Gastrocnemius medialis (tissue), 4 donors: ENCODE measurements around the gene TMEM87B. TPM values are rescaled to one million over a fixed set of nuclear protein-coding genes. Genes with fewer than 3 reads are reported as not detected.

Source experiments
- ATAC-seq, 2 donors: fragments of 150-250 bp; one replicate each; pipeline ENCODE4 v1.9.1; 2016
- DNase-seq, 2 donors: peaks; one replicate each; pipeline ENCODE4 v3.0.0-alpha.2; 2019
- H3K27ac ChIP-seq, 4 donors: fragments of 200-600 bp; sonication (generic); 1 replicate in 1 of 4; 2 replicates in 3 of 4; pipeline ENCODE4 v1.5.1; 2016 to 2018; ENCODE audit warnings: mild to moderate bottlenecking in 2 of 4, moderate library complexity in 1 of 4
- H3K27me3 ChIP-seq, 3 donors: fragments of 200-600 bp; sonication (generic) in 2 of 3; 1 replicate in 1 of 3; 2 replicates in 2 of 3; pipeline versions ENCODE4 v1.5.1 to v1.6.0; 2016 to 2019; ENCODE audit warnings: mild to moderate bottlenecking in 1 of 3, moderate library complexity in 1 of 3
- H3K36me3 ChIP-seq, 2 donors: fragments of 200-600 bp; sonication (generic) in 1 of 2; one replicate each; pipeline ENCODE4 v1.5.1; 2017 to 2018
- H3K4me1 ChIP-seq, 2 donors: fragments of 200-600 bp; sonication (generic) in 1 of 2; one replicate each; pipeline ENCODE4 v1.5.1; 2016 to 2017; ENCODE audit warnings: mild to moderate bottlenecking in 2 of 2
- H3K4me3 ChIP-seq, 4 donors: fragments of 200-600 bp; sonication (generic) in 3 of 4; 1 replicate in 1 of 4; 2 replicates in 3 of 4; pipeline ENCODE4 v1.5.1; 2016 to 2019; ENCODE audit warnings: mild to moderate bottlenecking in 2 of 4
- H3K9me3 ChIP-seq, 3 donors: fragments of 200-600 bp; sonication (generic) in 2 of 3; 1 replicate in 1 of 3; 2 replicates in 2 of 3; pipeline ENCODE4 v1.5.1; 2016 to 2019
- POLR2A ChIP-seq, 2 donors: fragments of 450-650 bp; IDR thresholded peaks; one replicate each; pipeline ENCODE4 v1.6.1; 2017; ENCODE audit warnings: antibody characterized with exemption in 2 of 2, mild to moderate bottlenecking in 2 of 2, moderate library complexity in 2 of 2
- in situ Hi-C, 4 donors: fragments of 200-750 bp; cut with MboI; loops; one replicate each; pipeline versions ENCODE4 v1.15.0 to v1.8.0; 2017; ENCODE audit warnings: low sequenced_read_pairs in 4 of 4
- intact Hi-C: fragments of 100-400 bp; cut with DNase I; formaldehyde crosslinking; loops from one replicate; pipeline ENCODE4 v1.15.1; 2023; ENCODE audit warnings: low total_unique reads
- total RNA-seq, 4 donors: library from RNA; depleted of rRNA; stranded (reverse); fragments of >200 nt; gene quantifications; one replicate each; pipeline versions ENCODE4 v1.1.0 to v1.2.3, GENCODE V29; 2016
- TF ChIP-seq, protein P1 (sequence below), 5 experiments: fragments of 450-650 bp in 3 of 5; fragments of 200-600 bp in 2 of 5; sonication (generic) in 2 of 5; IDR thresholded peaks in 4 of 5; conservative IDR thresholded peaks in 1 of 5; 1 replicate in 4 of 5; 2 replicates in 1 of 5; pipeline ENCODE4 v1.5.1; 2016 to 2019; ENCODE audit warnings: antibody characterized with exemption in 5 of 5, mild to moderate bottlenecking in 3 of 5, moderate library complexity in 3 of 5

The TMEM87B gene
- total RNA-seq, 4 donors from 2014 or later, result 2.6 to 5.0 (median 3.1) TPM

DNA sequence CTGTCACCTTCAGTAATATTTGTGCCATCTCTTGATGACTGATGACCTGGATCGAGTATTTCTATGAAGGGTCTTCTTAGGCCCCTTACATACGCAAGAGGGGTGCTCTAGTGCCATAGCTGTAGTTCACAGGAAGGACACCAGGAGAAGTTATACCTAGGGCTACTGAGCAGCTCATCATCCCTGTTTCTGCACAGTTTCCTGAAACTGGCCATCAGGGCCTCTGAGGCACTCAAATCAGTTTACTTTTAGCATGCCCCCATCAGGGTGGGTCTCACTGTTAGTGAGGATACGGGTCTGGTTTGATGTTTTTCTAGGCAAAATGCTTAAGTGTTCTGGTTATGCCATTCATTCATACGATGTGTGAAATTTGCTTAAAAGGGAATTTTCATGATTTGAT, 63.1 kb downstream of the TMEM87B start:
- Histone ChIP-seq H3K27ac (no peak overlapping the region), H3K9me3 (no peaks in the 10 kb centered on the region), H3K4me1 (no peaks in the 10 kb centered on the region), H3K4me3 (no peak overlapping the region), H3K36me3 (peaks cover 0 to 4% of the 10 kb centered on the region in 2 donors), H3K27me3 (no peaks in the 10 kb centered on the region)
- intact Hi-C loops, result no loop called here
- no peak for DNase-seq
- no peak for TF ChIP-seq POLR2A (IDR thresholded peaks at IDR 0.05)
- TF ChIP-seq, protein P1, sequence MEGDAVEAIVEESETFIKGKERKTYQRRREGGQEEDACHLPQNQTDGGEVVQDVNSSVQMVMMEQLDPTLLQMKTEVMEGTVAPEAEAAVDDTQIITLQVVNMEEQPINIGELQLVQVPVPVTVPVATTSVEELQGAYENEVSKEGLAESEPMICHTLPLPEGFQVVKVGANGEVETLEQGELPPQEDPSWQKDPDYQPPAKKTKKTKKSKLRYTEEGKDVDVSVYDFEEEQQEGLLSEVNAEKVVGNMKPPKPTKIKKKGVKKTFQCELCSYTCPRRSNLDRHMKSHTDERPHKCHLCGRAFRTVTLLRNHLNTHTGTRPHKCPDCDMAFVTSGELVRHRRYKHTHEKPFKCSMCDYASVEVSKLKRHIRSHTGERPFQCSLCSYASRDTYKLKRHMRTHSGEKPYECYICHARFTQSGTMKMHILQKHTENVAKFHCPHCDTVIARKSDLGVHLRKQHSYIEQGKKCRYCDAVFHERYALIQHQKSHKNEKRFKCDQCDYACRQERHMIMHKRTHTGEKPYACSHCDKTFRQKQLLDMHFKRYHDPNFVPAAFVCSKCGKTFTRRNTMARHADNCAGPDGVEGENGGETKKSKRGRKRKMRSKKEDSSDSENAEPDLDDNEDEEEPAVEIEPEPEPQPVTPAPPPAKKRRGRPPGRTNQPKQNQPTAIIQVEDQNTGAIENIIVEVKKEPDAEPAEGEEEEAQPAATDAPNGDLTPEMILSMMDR (IDR thresholded peaks at IDR 0.05 in 4 of 5, conservative IDR thresholded peaks at IDR 0.05 in 1 of 5), result no peak
- in situ Hi-C loops, result no loop called here
- ATAC-seq, result no peak

DNA sequence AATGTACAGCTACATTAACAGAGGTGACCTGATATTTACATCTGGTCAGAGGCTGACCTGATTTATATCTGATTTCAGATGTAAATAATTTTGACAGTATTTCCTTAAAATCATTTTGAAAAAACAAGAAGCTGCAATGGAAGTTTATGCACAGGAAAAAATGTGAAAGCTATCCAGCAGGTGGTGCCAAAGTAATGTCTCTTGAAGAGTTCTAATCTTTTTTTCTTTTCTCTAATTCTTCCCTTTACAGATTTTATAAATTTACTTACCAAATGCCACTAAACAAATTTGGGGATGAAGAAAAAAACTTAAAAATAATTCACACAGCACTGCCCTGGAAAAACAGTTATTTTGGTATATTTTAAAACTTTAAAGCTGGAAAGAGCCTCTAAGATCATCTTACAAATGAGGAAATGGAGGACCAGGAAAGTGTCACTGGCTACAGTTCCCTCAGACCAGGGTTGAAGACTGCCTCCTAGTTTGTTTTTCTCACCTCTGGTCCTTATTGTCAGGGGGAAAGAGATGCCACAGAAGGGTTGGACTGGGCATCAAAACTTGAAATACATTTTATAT, 66.7 kb downstream of the TMEM87B start:
- Histone ChIP-seq H3K9me3 (no peaks in the 10 kb centered on the region), H3K4me1 (no peaks in the 10 kb centered on the region), H3K27me3 (no peaks in the 10 kb centered on the region), H3K36me3 (peaks cover 0 to 4% of the 10 kb centered on the region in 2 donors), H3K27ac (no peak overlapping the region), H3K4me3 (no peak overlapping the region)
- intact Hi-C loops (no loop called here), in situ Hi-C loops (no loop called here)
- DNase-seq, result no peak
- TF ChIP-seq, protein P1 (IDR thresholded peaks at IDR 0.05 in 4 of 5, conservative IDR thresholded peaks at IDR 0.05 in 1 of 5), result peak in 4 of 5 experiments; percentile 39 to 57 (median 53)
- no peak for TF ChIP-seq POLR2A (IDR thresholded peaks at IDR 0.05)
- no peak for ATAC-seq

DNA sequence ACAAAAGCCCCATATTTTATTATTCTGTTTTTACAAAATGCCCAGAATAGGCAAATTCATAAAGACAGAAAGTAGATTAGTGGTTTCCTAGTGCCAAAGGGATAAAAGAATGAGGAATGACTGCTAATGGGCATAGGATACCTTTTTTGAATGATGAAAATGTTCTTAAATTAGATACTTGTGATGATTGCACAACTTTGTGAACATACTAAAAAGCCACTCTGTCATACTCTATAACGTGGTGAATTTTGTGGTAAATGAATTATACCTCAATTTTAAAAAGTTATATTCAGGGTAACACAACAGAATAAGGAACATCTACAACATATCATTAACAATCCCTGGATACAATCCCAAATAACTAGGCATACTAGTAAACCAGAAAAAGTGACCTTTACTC, 74.0 kb downstream of the TMEM87B start:
- intact Hi-C loops (no loop called here), in situ Hi-C loops (no loop called here)
- H3K4me3 ChIP-seq, result no peak overlapping the region
- H3K27ac ChIP-seq, result no peak overlapping the region
- no peaks in the 10 kb centered on the region for H3K27me3 ChIP-seq
- no peaks in the 10 kb centered on the region for H3K9me3 ChIP-seq
- H3K36me3 ChIP-seq, result no peaks in the 10 kb centered on the region
- no peak for ATAC-seq
- H3K4me1 ChIP-seq, result no peaks in the 10 kb centered on the region
- TF ChIP-seq, protein P1 (IDR thresholded peaks at IDR 0.05 in 4 of 5, conservative IDR thresholded peaks at IDR 0.05 in 1 of 5), result no peak
- no peak for TF ChIP-seq POLR2A (IDR thresholded peaks at IDR 0.05)
- no peak for DNase-seq

DNA sequence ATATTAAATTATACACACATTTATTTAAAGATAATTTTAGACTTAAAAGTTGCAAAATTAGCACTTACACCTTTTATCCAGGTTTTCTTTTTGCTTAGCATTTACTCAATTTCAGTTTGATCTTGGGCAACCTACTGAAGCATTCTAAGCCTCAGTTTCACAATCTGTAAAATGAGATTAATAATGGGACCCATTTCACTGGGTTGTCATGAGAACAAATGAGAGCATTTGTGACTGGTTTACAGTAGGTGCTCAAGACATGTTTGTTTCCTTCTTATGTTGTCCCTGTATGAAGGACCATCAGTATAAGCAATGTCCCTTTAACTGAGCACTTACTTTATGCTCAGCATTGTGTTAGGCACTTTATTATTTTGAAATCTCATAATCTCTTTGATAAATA, 78.3 kb downstream of the TMEM87B start:
- in situ Hi-C loops (no loop called here), intact Hi-C loops (no loop called here)
- H3K9me3 ChIP-seq, result no peaks in the 10 kb centered on the region
- H3K4me1 ChIP-seq, result peaks cover 0 to 4% of the 10 kb centered on the region in 2 donors
- peaks cover 0 to 16% (median 0%) of the 10 kb centered on the region in 3 donors for H3K27me3 ChIP-seq
- DNase-seq (no peak), ATAC-seq (no peak)
- H3K36me3 ChIP-seq, result no peaks in the 10 kb centered on the region
- no peak overlapping the region for H3K4me3 ChIP-seq
- H3K27ac ChIP-seq, result no peak overlapping the region
- TF ChIP-seq, protein P1 (IDR thresholded peaks at IDR 0.05 in 4 of 5, conservative IDR thresholded peaks at IDR 0.05 in 1 of 5), result no peak

DNA sequence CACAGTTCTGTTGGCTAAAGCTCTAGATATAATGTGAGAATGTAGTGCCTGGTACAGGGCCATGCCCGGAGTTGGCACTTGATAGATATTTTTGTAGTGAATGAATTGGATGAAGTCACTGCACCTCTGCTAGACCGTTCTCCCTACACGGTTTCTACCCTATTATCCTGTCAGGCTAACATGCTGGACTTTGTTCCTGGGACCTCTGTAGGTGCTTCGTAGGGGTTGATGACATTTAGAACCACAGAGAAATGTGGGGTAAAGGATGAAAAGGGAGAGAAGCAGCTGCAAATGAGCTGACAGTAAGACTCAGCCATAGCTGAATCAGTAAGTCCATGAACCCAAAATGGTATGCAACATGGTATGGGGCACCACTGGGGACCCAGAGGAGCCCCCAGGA, 79.1 kb downstream of the TMEM87B start:
- Histone ChIP-seq H3K27me3 (peaks cover 0 to 16% (median 0%) of the 10 kb centered on the region in 3 donors), H3K4me3 (no peak overlapping the region), H3K36me3 (no peaks in the 10 kb centered on the region), H3K27ac (no peak overlapping the region), H3K4me1 (peaks cover 0 to 4% of the 10 kb centered on the region in 2 donors), H3K9me3 (no peaks in the 10 kb centered on the region)
- TF ChIP-seq, protein P1 (IDR thresholded peaks at IDR 0.05 in 4 of 5, conservative IDR thresholded peaks at IDR 0.05 in 1 of 5), result no peak
- no peak for TF ChIP-seq POLR2A (IDR thresholded peaks at IDR 0.05)
- intact Hi-C loops, result no loop called here
- DNase-seq, result no peak
- no peak for ATAC-seq
- in situ Hi-C loops, result no loop called here
